HepG2 (cell line): ENCODE data around the gene IL15RA. TPM values are rescaled to one million over a fixed set of nuclear protein-coding genes. Genes with fewer than 3 reads are reported as not detected.

Source experiments
- ATAC-seq: fragments of 200-7000 bp; cut with Tn5 transposase; 3 replicates; pipeline ENCODE4 v1.9.1; 2020; ENCODE audit warnings: mild to moderate bottlenecking, moderate library complexity
- BruUV-seq: library from RNA; stranded (reverse); fragments of 400-500 nt; replicated peaks from 2 replicates; lab custom pipeline; 2021; lab: Mats Ljungman, UMichigan
- CTCF ChIA-PET: fragments of 300-600 bp; formaldehyde crosslinking; extraction: SDS; loops from one replicate; lab custom pipeline; 2021; ENCODE audit warnings: low total read pairs, inconsistent platforms, low intra/inter-chr PET ratio; lab: Yijun Ruan, JAX
- POLR2A ChIA-PET: fragments of 350-600 bp; sonication (Branson Sonifier 250); formaldehyde crosslinking; loops from one replicate; lab custom pipeline; 2020; ENCODE audit warnings: antibody characterized with exemption, inconsistent platforms; lab: Yijun Ruan, JAX
- DNase-seq: peaks from one replicate; pipeline ENCODE4 v3.0.0-alpha.2; 2015; ENCODE audit warnings: low spot score
- FAIRE-seq: peaks from 3 replicates; lab custom pipeline; 2011; peaks lifted over from hg19 to GRCh38; lab: Jason Lieb, UNC
- H2AFZ ChIP-seq: one replicate; pipeline ENCODE4 v1.6.1; 2011; ENCODE audit warnings: low read length, inconsistent platforms
- H3K27ac ChIP-seq: fragments of 300-600 bp; 3 replicates; pipeline ENCODE4 v1.8.0; 2011; ENCODE audit warnings: mixed run types, mild to moderate bottlenecking, mixed read lengths, low read length, inconsistent platforms; ENCODE audit not compliant: insufficient read depth; ENCODE audit errors: extremely low read length
- H3K27me3 ChIP-seq, 2 experiments: fragments of 200-600 bp in 1 of 2; 2 replicates in 1 of 2; 3 replicates in 1 of 2; pipeline versions ENCODE4 v1.6.0 to v1.8.0; 2011; ENCODE audit warnings: low read length in 2 of 2, mild to moderate bottlenecking in 2 of 2, moderate library complexity in 2 of 2, inconsistent platforms in 1 of 2; ENCODE audit not compliant: insufficient read depth in 2 of 2, control insufficient read depth in 1 of 2
- H3K36me3 ChIP-seq, 2 experiments: fragments of 200-600 bp in 1 of 2; replicated peaks in 1 of 2; 2 replicates in 1 of 2; 3 replicates in 1 of 2; pipeline versions ENCODE4 v1.5.1 to v1.8.0; 2011; ENCODE audit warnings: low read length in 2 of 2, inconsistent platforms in 1 of 2; ENCODE audit not compliant: insufficient read depth in 2 of 2, control insufficient read depth in 1 of 2
- H3K4me1 ChIP-seq: 2 replicates; pipeline ENCODE4 v1.5.1; 2012; ENCODE audit warnings: low read length, inconsistent platforms; ENCODE audit not compliant: insufficient read depth
- H3K4me2 ChIP-seq: 2 replicates; pipeline ENCODE4 v1.6.0; 2011; ENCODE audit warnings: low read depth, low read length, inconsistent platforms
- H3K4me3 ChIP-seq, 3 experiments: fragments of 200-600 bp in 1 of 3; sonication (generic), shearing (Covaris generic) in 1 of 3; replicated peaks in 1 of 3; 2 replicates each; pipeline ENCODE4 v1.5.1; 2011 to 2016; ENCODE audit warnings: low read length in 3 of 3, inconsistent platforms in 2 of 3, low read depth in 2 of 3, mild to moderate bottlenecking in 2 of 3, control low read depth in 1 of 3, mixed read lengths in 1 of 3; ENCODE audit not compliant: insufficient read depth in 1 of 3
- H3K79me2 ChIP-seq: one replicate; pipeline ENCODE4 v1.6.1; 2011; ENCODE audit warnings: low read length, inconsistent platforms; ENCODE audit not compliant: insufficient read depth
- H3K9ac ChIP-seq: 2 replicates; pipeline ENCODE4 v1.6.0; 2011; ENCODE audit warnings: mild to moderate bottlenecking, low read depth, low read length, inconsistent platforms; ENCODE audit not compliant: insufficient read depth
- H3K9me3 ChIP-seq: 2 replicates; pipeline ENCODE4 v1.5.1; 2012; ENCODE audit warnings: mild to moderate bottlenecking, low read length
- H4K20me1 ChIP-seq: 2 replicates; pipeline ENCODE4 v1.6.0; 2011; ENCODE audit warnings: inconsistent platforms, mild to moderate bottlenecking, low read length, moderate library complexity; ENCODE audit not compliant: insufficient read depth
- ATF7 ChIP-seq, 2 experiments: fragments of 450-650 bp in 1 of 2; sonication (generic) in 1 of 2; formaldehyde crosslinking in 1 of 2; IDR thresholded peaks; 2 replicates each; pipeline versions ENCODE4 v1.4.0 to v1.6.1; 2016 to 2020; ENCODE audit warnings: antibody characterized with exemption in 1 of 2, mild to moderate bottlenecking in 1 of 2, missing genetic modification reagents in 1 of 2
- CBX2 ChIP-seq, 2 experiments: fragments of 200-600 bp in 1 of 2; sonication (generic); formaldehyde crosslinking in 1 of 2; IDR thresholded peaks; 2 replicates each; pipeline versions ENCODE4 v1.7.0 to v1.8.1; 2018 to 2022; ENCODE audit warnings: low read depth in 2 of 2, low read length in 1 of 2, mild to moderate bottlenecking in 1 of 2, missing genetic modification reagents in 1 of 2
- CREB1 ChIP-seq, 2 experiments: fragments of 450-650 bp in 1 of 2; IDR thresholded peaks; 2 replicates each; pipeline ENCODE4 v1.6.1; 2016 to 2017; ENCODE audit warnings: control low read depth in 1 of 2, mild to moderate bottlenecking in 1 of 2, missing compliant biosample characterization in 1 of 2, missing genetic modification characterization in 1 of 2
- GZF1 ChIP-seq: sonication (generic); formaldehyde crosslinking; IDR thresholded peaks from 2 replicates; pipeline ENCODE4 v1.5.1; 2020; ENCODE audit warnings: mild to moderate bottlenecking, missing genetic modification reagents
- MATR3 ChIP-seq: sonication (generic); formaldehyde crosslinking; IDR thresholded peaks from 2 replicates; pipeline ENCODE4 v1.4.0; 2020; ENCODE audit warnings: missing genetic modification reagents
- NFE2 ChIP-seq: sonication (generic); formaldehyde crosslinking; IDR thresholded peaks from 2 replicates; pipeline ENCODE4 v1.4.0; 2020; ENCODE audit warnings: missing genetic modification reagents
- PAX8 ChIP-seq: sonication (generic); formaldehyde crosslinking; IDR thresholded peaks from 2 replicates; pipeline ENCODE4 v1.8.0; 2022; ENCODE audit warnings: mild to moderate bottlenecking, missing genetic modification reagents, borderline replicate concordance
- PHF21A ChIP-seq: sonication (generic); formaldehyde crosslinking; IDR thresholded peaks from 2 replicates; pipeline ENCODE4 v1.5.0; 2020; ENCODE audit warnings: mild to moderate bottlenecking, missing genetic modification reagents
- ZBTB2 ChIP-seq: sonication (generic); formaldehyde crosslinking; IDR thresholded peaks from 2 replicates; pipeline ENCODE4 v1.8.0; 2022; ENCODE audit warnings: low read depth, missing genetic modification reagents
- ZNF496 ChIP-seq: sonication (generic); formaldehyde crosslinking; IDR thresholded peaks from 2 replicates; pipeline ENCODE4 v1.8.1; 2023; ENCODE audit warnings: mild to moderate bottlenecking, moderate library complexity, missing genetic modification reagents; ENCODE audit not compliant: insufficient replicate concordance
- ZNF562 ChIP-seq: sonication (generic); formaldehyde crosslinking; IDR thresholded peaks from 2 replicates; pipeline ENCODE4 v1.8.0; 2022; ENCODE audit warnings: missing genetic modification reagents, borderline replicate concordance
- WGBS: methylation state at CpG from one replicate; pipeline ENCODE4 v1.1.6; 2017; ENCODE audit warnings: low lambda C conversion rate; 5-methylcytosine and 5-hydroxymethylcytosine counted together
- in situ Hi-C: cut with HindIII; loops from 2 replicates; pipeline ENCODE4 v1.10.0; 2017; ENCODE audit warnings: low pct_unique_long_range_greater_than_20kb; ENCODE audit not compliant: extremely low pct_ligation_motif_present
- intact Hi-C: fragments of 100-400 bp; cut with micrococcal nuclease; formaldehyde crosslinking; loops from one replicate; pipeline ENCODE4 v1.10.0; 2022; ENCODE audit not compliant: unreplicated experiment
- polyA plus RNA-seq, 8 experiments: library from polyadenylated mRNA; depleted of rRNA in 3 of 8; stranded (reverse) in 7 of 8; unstranded in 1 of 8; fragments of >200 nt; fragmentation: Illumina TruSeq in 4 of 8; extraction: Trizol in 4 of 8; gene quantifications; 2 replicates each; pipeline versions ENCODE4 v1.2.1 to v1.2.3, GENCODE V29; 2011 to 2016; ENCODE audit warnings: low read depth in 4 of 8, missing spikeins in 1 of 8, mixed read lengths in 1 of 8; ENCODE audit not compliant: insufficient read depth in 1 of 8
- total RNA-seq, 5 experiments: library from RNA; depleted of rRNA; stranded (reverse); fragments of >200 nt; fragmentation: Illumina TruSeq; extraction: Trizol; gene quantifications; 2 replicates each; pipeline ENCODE4 v1.2.3, GENCODE V29; 2016; ENCODE audit warnings: low read depth in 1 of 5
- TF ChIP-seq, protein P1 (sequence below): sonication (generic); formaldehyde crosslinking; IDR thresholded peaks from 2 replicates; pipeline ENCODE4 v1.4.0; 2020; ENCODE audit warnings: mild to moderate bottlenecking, low read depth, missing genetic modification reagents
- TF ChIP-seq, protein P2 (sequence below): sonication (generic); formaldehyde crosslinking; IDR thresholded peaks from 2 replicates; pipeline ENCODE4 v1.8.0; 2022; ENCODE audit warnings: mild to moderate bottlenecking, missing genetic modification reagents

The IL15RA gene
- total and polyA plus RNA-seq, 2 of the 13 experiments (the other 11 are each of a cell fraction or from before 2014, with no cell fraction given) = 0.53 to 0.77 TPM

GRCh38 chr10:6010569-6010968 is 33.2 kb upstream of the IL15RA start:
- Histone ChIP-seq H4K20me1 (no peaks in the 10 kb centered on the region), H3K36me3 (no peaks in the 10 kb centered on the region), H3K79me2 (no peaks in the 10 kb centered on the region), H3K4me2 (no peak overlapping the region), H3K9ac (no peak overlapping the region), H2AFZ (no peak overlapping the region), H3K9me3 (no peaks in the 10 kb centered on the region), H3K27me3 (peaks cover 2 to 46% of the 10 kb centered on the region in 2 experiments), H3K27ac (no peak overlapping the region), H3K4me1 (no peaks in the 10 kb centered on the region), H3K4me3 (no peak overlapping the region)
- ChIA-PET POLR2A (no interaction called here), CTCF (no interaction called here)
- TF ChIP-seq CREB1 (IDR thresholded peaks at IDR 0.05) (0 out of 2 replicates have a peak, but pooled peaks have one; percentile 17), CREB1 (CRISPR knock-in tag; IDR thresholded peaks at IDR 0.05) (no peak), GZF1 (CRISPR knock-in tag) (no peak), ATF7 (IDR thresholded peaks at IDR 0.05) (peak; percentile 92), ATF7 (CRISPR knock-in tag; IDR thresholded peaks at IDR 0.05) (no peak), PAX8 (CRISPR knock-in tag) (no peak)
- intact Hi-C loops (loop anchor here (5.0 kb wide), 3 partner anchors 42 to 392 kb away; no protein-coding TSS in a partner anchor), in situ Hi-C loops (no loop called here)
- ATAC-seq = no peak
- no TSS peak for BruUV-seq
- no peak for FAIRE-seq
- 30% methylated on average over 3 of the region's 3 CpGs for WGBS
- no peak for DNase-seq

- no peak for FAIRE-seq
- no peak for ATAC-seq
- 12% methylated on average over 4 of the region's 4 CpGs for WGBS
- H3K9ac ChIP-seq = no peak overlapping the region
- H3K27me3 ChIP-seq = peaks cover 2 to 43% of the 10 kb centered on the region in 2 experiments
- no TSS peak for BruUV-seq
- H3K36me3 ChIP-seq = no peaks in the 10 kb centered on the region
- no peaks in the 10 kb centered on the region for H3K4me1 ChIP-seq
- no peaks in the 10 kb centered on the region for H3K79me2 ChIP-seq
- ChIA-PET POLR2A (no interaction called here), CTCF (no interaction called here)
- H3K4me2 ChIP-seq = no peak overlapping the region
- no peaks in the 10 kb centered on the region for H4K20me1 ChIP-seq
- no peak overlapping the region for H3K4me3 ChIP-seq
- H2AFZ ChIP-seq = no peak overlapping the region
- no peak overlapping the region for H3K27ac ChIP-seq
- in situ Hi-C loops (no loop called here), intact Hi-C loops (loop anchor here (5.0 kb wide), 3 partner anchors 42 to 392 kb away; no protein-coding TSS in a partner anchor)
- DNase-seq = no peak
- H3K9me3 ChIP-seq = no peaks in the 10 kb centered on the region
- TF ChIP-seq CBX2 (IDR thresholded peaks at IDR 0.05; ENCODE audit: low read depth, low read length) = no peak
- TF ChIP-seq CBX2 (CRISPR knock-in tag; IDR thresholded peaks at IDR 0.05; ENCODE audit: low read depth) = no peak
- no peak for TF ChIP-seq MATR3 (CRISPR knock-in tag)
- TF ChIP-seq NFE2 (CRISPR knock-in tag) = no peak
- TF ChIP-seq PHF21A (CRISPR knock-in tag) = no peak
- TF ChIP-seq ZNF496 (CRISPR knock-in tag) = no peak
- TF ChIP-seq, protein P1, sequence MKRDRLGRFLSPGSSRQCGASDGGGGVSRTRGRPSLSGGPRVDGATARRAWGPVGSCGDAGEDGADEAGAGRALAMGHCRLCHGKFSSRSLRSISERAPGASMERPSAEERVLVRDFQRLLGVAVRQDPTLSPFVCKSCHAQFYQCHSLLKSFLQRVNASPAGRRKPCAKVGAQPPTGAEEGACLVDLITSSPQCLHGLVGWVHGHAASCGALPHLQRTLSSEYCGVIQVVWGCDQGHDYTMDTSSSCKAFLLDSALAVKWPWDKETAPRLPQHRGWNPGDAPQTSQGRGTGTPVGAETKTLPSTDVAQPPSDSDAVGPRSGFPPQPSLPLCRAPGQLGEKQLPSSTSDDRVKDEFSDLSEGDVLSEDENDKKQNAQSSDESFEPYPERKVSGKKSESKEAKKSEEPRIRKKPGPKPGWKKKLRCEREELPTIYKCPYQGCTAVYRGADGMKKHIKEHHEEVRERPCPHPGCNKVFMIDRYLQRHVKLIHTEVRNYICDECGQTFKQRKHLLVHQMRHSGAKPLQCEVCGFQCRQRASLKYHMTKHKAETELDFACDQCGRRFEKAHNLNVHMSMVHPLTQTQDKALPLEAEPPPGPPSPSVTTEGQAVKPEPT (CRISPR knock-in tag) = no peak
- TF ChIP-seq, protein P2, sequence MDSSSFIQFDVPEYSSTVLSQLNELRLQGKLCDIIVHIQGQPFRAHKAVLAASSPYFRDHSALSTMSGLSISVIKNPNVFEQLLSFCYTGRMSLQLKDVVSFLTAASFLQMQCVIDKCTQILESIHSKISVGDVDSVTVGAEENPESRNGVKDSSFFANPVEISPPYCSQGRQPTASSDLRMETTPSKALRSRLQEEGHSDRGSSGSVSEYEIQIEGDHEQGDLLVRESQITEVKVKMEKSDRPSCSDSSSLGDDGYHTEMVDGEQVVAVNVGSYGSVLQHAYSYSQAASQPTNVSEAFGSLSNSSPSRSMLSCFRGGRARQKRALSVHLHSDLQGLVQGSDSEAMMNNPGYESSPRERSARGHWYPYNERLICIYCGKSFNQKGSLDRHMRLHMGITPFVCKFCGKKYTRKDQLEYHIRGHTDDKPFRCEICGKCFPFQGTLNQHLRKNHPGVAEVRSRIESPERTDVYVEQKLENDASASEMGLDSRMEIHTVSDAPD (CRISPR knock-in tag) = no peak
- TF ChIP-seq ZBTB2 = no peak
- no peak for TF ChIP-seq ZNF562 (CRISPR knock-in tag)
Observed at GRCh38 chr10:6009961-6010360, 32.6 kb upstream of the IL15RA start.
